HG03159 (cell line): ENCODE results near the gene KERA.

Experiments used
- ATAC-seq: cut with Tn5 transposase; IDR thresholded peaks from one replicate; pipeline ENCODE4 v1.9.1; 2021; ENCODE audit warnings: mild to moderate bottlenecking, moderate library complexity; ENCODE audit not compliant: unreplicated experiment

The KERA gene

DNA sequence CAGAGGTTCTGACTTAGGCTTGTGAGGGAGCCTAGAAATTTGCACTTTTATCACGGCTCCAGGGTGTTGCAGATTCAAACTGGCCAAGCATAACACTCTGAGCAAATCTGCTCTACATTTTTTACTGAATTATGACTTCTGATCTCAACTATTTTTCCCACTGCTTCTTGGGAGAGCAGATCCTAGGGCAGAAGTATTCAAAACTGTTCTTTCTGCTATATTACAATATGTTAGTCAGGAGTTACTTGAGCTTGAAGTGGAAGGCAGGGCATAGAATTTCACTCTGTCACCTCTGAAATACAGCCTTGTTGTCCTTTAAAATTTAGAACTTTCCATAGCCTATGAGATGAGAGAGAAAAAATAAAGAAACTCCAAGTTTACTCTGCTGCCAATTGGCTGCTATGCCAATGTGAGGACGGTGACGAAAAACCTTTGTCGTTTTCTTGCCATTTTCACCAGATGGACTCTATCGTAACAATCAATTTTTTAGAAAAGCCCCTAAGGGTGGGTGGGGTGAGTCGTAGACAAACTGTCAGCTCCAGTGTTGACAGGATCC, 16.4 kb upstream of the KERA start:
- no peak for ATAC-seq

- ATAC-seq, result no peak
These were observed 15.6 kb upstream of the KERA start for GRCh38 chr12:91073426-91073825.

GRCh38 chr12:91072931-91073330, 15.1 kb upstream of the KERA start:
- ATAC-seq, result no peak

- ATAC-seq, result no peak
These were observed 13.1 kb upstream of the KERA start for GRCh38 chr12:91070936-91071335.

- ATAC-seq, result no peak
These were observed 7.6 kb upstream of the KERA start for GRCh38 chr12:91065396-91065795.

DNA sequence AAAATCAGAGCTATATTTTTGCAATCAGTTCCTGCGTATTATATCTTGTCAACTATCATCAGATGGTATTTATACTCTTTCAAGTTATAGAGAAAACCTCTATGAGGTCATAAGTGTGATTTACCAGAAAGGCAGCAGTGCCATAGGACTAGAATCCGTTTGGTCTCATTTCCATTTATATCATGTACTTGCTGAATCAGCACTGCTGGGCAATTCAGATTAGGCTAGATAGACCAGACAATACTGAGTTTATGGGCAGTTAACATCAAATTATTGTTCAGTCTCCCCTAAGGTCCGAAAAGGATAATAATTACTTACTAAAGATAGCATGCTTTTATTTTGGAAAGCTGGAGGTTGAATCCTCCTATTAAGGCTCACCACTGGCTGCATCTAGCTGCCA, 6.8 kb upstream of the KERA start:
- ATAC-seq, result no peak

- no peak for ATAC-seq
These were observed 3.3 kb upstream of the KERA start for GRCh38 chr12:91061091-91061490.

- no peak for ATAC-seq
These were observed 1.4 kb upstream of the KERA start for GRCh38 chr12:91059211-91059610.

DNA sequence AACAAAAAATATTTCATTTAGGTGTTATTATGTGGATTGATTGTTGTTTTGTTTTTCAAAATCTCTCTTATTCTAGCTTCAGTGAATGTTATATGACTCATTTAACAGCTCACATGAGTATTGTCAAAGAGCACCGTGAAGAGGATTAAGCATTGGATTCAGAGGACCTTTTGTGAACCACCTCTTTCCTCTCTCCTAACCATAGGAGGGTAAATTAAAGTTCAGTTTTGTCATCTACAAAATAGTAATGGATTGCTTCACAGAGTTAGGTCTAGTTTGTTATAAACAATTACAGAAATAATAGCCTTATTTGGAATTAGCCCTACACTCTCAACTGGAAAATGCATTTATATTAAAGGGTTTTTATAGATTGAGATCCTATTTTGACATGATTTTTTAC, 962 bp upstream of the KERA start:
- no peak for ATAC-seq

GRCh38 chr12:91056488-91056887, 1.3 kb downstream of the KERA start:
- ATAC-seq, result no peak

GRCh38 chr12:91055976-91056375, 1.8 kb downstream of the KERA start:
- ATAC-seq, result no peak

DNA sequence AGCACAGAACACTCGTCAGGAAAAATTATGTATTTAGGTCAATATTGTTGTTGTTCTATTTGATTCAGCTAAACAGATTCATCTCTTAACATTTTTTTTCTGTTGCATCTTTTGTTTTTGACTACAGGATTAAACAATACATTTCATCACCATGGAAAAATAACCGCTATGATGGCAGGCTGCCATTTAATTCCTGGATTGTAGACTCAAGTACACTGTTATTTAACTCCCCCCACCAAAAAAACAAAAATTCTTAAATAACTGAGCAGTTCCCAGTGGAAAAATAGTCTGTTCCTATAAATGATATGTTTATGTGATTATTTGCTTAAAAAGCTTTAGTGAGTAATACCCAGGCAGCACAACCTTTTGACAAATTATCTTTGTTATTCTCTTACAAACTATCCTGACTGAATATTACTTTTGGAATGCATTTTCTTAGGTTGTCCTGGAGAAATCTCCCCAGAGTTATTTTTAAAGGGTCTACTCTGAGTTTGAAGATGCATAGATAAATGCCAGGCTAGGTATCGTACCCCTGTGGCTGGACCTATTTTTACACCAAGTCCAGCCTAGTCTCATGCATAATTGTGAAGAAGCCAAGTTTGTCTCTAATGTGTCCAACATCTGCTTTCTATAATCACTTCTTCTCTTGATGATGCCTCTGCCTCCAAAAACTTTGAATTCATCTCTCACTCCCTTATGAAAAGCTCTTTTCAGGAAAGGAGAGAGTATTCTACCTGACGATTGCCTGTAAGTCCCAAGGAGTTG, 3.7 kb downstream of the KERA start:
- ATAC-seq, result no peak

DNA sequence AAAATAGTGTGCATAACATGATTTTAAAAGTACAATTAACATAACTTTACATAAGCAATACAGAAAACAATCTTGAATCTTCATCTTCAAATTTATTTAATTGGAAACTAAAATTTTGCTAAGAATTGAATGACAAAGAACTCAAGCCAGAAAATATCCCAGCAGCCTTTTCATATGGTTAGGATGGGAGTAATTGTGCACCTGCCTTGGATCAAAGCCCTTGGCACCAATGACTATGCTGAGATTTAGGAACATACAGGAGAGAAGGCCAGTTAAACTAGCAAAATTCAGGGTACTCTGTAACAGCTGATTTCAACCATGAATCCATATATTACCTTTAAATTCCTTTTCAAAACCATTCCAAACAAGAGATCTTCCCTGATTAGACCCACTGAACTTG, 5.8 kb downstream of the KERA start:
- no peak for ATAC-seq

DNA sequence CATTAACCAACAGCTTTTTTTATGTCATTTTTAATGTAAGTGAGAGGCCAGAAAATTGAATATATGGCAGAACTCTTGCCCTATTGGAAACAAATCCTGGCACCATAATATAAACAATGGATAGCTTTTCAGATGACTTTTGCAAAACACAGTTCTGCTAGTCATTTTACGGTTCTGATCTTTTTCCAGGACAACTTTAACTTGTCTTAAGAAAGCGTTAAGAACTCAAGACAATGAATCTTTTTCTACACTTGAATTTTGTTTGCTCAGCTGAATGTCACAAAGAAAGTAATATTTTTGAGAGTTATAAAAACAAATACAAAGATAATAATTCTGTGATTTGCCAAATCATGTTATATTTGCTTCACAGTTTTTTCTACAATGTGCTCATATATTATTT, 13.2 kb downstream of the KERA start:
- ATAC-seq, result no peak

- no peak for ATAC-seq
These were observed 14.4 kb downstream of the KERA start for GRCh38 chr12:91043408-91043807.

GRCh38 chr12:91040096-91040755, 17.6 kb downstream of the KERA start:
- no peak for ATAC-seq

GRCh38 chr12:91037276-91037675, 20.5 kb downstream of the KERA start:
- no peak for ATAC-seq

DNA sequence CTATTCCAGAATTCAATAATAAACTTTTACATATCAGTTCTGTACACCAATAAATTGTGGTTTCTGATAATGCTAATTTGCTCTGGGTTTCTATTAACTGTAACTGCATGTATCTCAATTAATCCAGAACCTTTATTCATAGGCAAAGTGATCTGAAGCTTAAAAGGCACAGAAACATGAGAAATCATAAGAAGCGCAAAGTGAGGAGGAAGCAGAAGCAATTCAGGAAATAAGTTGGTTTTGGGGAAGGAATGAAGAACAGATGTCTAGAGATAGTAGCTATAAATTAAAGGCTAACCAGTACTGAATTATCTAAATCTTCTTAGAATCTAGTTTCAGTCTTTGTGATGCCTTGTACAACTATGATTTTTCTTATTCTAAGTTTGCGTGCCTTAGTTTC, 24.6 kb downstream of the KERA start:
- ATAC-seq, result no peak

- peak; percentile 72 for ATAC-seq
These were observed 34.4 kb downstream of the KERA start for GRCh38 chr12:91023326-91024004.

GRCh38 chr12:91021076-91021475, 36.7 kb downstream of the KERA start:
- ATAC-seq, result no peak

- ATAC-seq, result no peak
These were observed 38.4 kb downstream of the KERA start for GRCh38 chr12:91019455-91019854.
